PC-9 (cell line): ENCODE results near the gene NRSN1. TPM values are rescaled to one million over a fixed set of nuclear protein-coding genes. Genes with fewer than 3 reads are reported as not detected.

Experiments
- BruUV-seq: library from RNA; stranded (reverse); fragments of 400-500 nt; replicated peaks from 2 replicates; lab custom pipeline; 2021; lab: Mats Ljungman, UMichigan
- CTCF ChIA-PET: fragments of 300-600 bp; sonication (Branson Sonifier 250); formaldehyde crosslinking; loops from one replicate; lab custom pipeline; 2022; ENCODE audit warnings: antibody characterized with exemption; lab: Charles Lee
- POLR2A ChIA-PET: fragments of 300-600 bp; sonication (Branson Sonifier 250); formaldehyde crosslinking; loops from one replicate; lab custom pipeline; 2022; ENCODE audit warnings: antibody characterized with exemption; ENCODE audit not compliant: unreplicated experiment; lab: Charles Lee
- DNase-seq, 2 experiments: peaks; one replicate each; pipeline versions ENCODE4 v3.0.0 to v3.0.0-alpha.2; 2015 to 2022; ENCODE audit warnings: mixed read lengths in 1 of 2
- H2AFZ ChIP-seq: fragments of 200-600 bp; sonication (generic); 2 replicates; pipeline ENCODE4 v1.8.1; 2017; ENCODE audit warnings: antibody characterized with exemption
- H3F3A ChIP-seq: fragments of 200-600 bp; sonication (generic); 2 replicates; pipeline ENCODE4 v1.8.1; 2017; ENCODE audit warnings: antibody characterized with exemption, mild to moderate bottlenecking, low read depth; ENCODE audit not compliant: insufficient read depth
- H3K27ac ChIP-seq: fragments of 200-600 bp; sonication (generic); 2 replicates; pipeline ENCODE4 v1.6.1; 2016; ENCODE audit warnings: mixed run types
- H3K27me3 ChIP-seq: fragments of 200-600 bp; sonication (generic); 2 replicates; pipeline ENCODE4 v1.6.1; 2016; ENCODE audit warnings: low read depth, mixed run types; ENCODE audit not compliant: insufficient read depth
- H3K36me3 ChIP-seq: fragments of 200-600 bp; sonication (generic); 2 replicates; pipeline ENCODE4 v1.6.1; 2016; ENCODE audit warnings: low read depth, mixed run types
- H3K4me1 ChIP-seq: fragments of 200-600 bp; sonication (generic); replicated peaks from 2 replicates; pipeline ENCODE4 v1.6.1; 2016; ENCODE audit warnings: mixed run types; ENCODE audit not compliant: insufficient read depth
- H3K4me2 ChIP-seq: fragments of 200-600 bp; sonication (generic); 2 replicates; pipeline ENCODE4 v1.6.1; 2017; ENCODE audit warnings: mixed run types
- H3K4me3 ChIP-seq: fragments of 200-600 bp; sonication (generic); 2 replicates; pipeline ENCODE4 v1.6.1; 2016; ENCODE audit warnings: mixed run types
- H3K79me2 ChIP-seq: fragments of 200-600 bp; sonication (generic); 2 replicates; pipeline ENCODE4 v1.6.1; 2017; ENCODE audit warnings: low read depth, mixed run types
- H3K9me2 ChIP-seq: fragments of 200-600 bp; sonication (generic); 2 replicates; pipeline ENCODE4 v1.8.1; 2017; ENCODE audit warnings: mild to moderate bottlenecking; ENCODE audit not compliant: insufficient read depth
- H3K9me3 ChIP-seq: fragments of 200-600 bp; sonication (generic); 2 replicates; pipeline ENCODE4 v1.8.1; 2016; ENCODE audit warnings: low read depth; ENCODE audit not compliant: insufficient read depth
- H4K20me1 ChIP-seq: fragments of 200-600 bp; sonication (generic); 2 replicates; pipeline ENCODE4 v1.8.1; 2017; ENCODE audit not compliant: insufficient read depth
- EZH2 ChIP-seq: fragments of 200-600 bp; sonication (generic); IDR thresholded peaks from 2 replicates; pipeline ENCODE4 v1.8.0; 2017; ENCODE audit warnings: antibody characterized with exemption, low read depth
- intact Hi-C: fragments of 100-400 bp; cut with micrococcal nuclease; formaldehyde crosslinking; loops from one replicate; pipeline ENCODE4 v1.10.0; 2022; ENCODE audit not compliant: unreplicated experiment
- total RNA-seq: library from RNA; stranded (reverse); gene quantifications from 2 replicates; pipeline ENCODE4 v1.2.3, GENCODE V29; 2021
- TF ChIP-seq, protein P1 (sequence below): fragments of 200-600 bp; sonication (generic); conservative IDR thresholded peaks from 2 replicates; pipeline ENCODE4 v1.6.1; 2017; ENCODE audit warnings: mixed run types, antibody characterized with exemption, mild to moderate bottlenecking, moderate library complexity

NRSN1 gene
- total RNA-seq, 1 experiment from 2014 or later, result not detected

DNA sequence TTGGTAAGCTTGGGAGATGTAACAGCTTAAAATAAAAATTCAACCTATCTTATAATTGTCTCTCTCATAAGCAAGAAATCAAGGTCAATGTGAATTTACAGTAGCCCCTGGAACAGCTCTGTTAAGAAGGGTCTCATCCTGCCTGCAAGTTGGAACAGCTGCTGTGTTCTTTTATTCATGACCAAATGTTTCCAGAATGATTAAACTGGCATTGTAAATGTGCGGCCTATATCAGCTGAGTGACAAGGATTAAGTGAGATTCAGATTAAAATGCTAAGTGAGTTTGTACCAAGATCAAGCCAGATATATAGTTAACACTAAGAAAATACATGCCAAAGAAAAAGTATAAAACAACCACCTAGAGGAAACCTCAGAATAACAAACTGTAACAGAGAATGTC lies 45.3 kb upstream of the NRSN1 start:
- TF ChIP-seq, protein P1, sequence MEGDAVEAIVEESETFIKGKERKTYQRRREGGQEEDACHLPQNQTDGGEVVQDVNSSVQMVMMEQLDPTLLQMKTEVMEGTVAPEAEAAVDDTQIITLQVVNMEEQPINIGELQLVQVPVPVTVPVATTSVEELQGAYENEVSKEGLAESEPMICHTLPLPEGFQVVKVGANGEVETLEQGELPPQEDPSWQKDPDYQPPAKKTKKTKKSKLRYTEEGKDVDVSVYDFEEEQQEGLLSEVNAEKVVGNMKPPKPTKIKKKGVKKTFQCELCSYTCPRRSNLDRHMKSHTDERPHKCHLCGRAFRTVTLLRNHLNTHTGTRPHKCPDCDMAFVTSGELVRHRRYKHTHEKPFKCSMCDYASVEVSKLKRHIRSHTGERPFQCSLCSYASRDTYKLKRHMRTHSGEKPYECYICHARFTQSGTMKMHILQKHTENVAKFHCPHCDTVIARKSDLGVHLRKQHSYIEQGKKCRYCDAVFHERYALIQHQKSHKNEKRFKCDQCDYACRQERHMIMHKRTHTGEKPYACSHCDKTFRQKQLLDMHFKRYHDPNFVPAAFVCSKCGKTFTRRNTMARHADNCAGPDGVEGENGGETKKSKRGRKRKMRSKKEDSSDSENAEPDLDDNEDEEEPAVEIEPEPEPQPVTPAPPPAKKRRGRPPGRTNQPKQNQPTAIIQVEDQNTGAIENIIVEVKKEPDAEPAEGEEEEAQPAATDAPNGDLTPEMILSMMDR, result no peak
- Histone ChIP-seq H3K9me2 (no peaks in the 10 kb centered on the region), H3F3A (no peaks in the 10 kb centered on the region), H3K27ac (no peak overlapping the region), H3K79me2 (no peaks in the 10 kb centered on the region), H3K36me3 (no peaks in the 10 kb centered on the region), H4K20me1 (no peaks in the 10 kb centered on the region), H3K4me3 (no peak overlapping the region), H3K27me3 (no peaks in the 10 kb centered on the region), H2AFZ (no peak overlapping the region), H3K9me3 (no peaks in the 10 kb centered on the region), H3K4me1 (no peaks in the 10 kb centered on the region), H3K4me2 (no peak overlapping the region)
- no peak for DNase-seq
- ChIA-PET CTCF (no interaction called here), POLR2A (no interaction called here)
- BruUV-seq, result no TSS peak
- intact Hi-C loops, result no loop called here

DNA sequence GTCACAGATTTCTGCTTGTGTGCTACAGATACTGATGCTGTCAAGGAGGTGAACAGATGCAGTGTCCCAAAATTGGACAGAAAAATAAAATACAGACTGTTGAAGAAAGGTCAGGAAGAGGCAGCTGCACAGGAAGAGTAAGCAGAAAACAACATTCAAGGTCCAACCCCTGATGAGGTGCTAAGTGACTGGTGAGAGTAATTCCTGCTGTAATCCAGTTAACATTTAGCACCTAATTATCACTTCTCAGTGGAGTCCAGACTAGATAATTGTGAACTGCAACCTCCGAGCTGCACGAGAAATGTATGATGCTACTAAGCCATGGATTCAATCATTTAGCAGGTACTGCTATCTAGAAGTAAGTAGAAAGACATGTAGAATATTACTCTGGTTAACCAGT lies 36.3 kb upstream of the NRSN1 start:
- DNase-seq, result no peak
- TF ChIP-seq EZH2, result no peak
- TF ChIP-seq, protein P1, result no peak
- H4K20me1 ChIP-seq, result no peaks in the 10 kb centered on the region
- no peaks in the 10 kb centered on the region for H3K9me3 ChIP-seq
- no peak overlapping the region for H3K4me3 ChIP-seq
- H3K4me2 ChIP-seq, result no peak overlapping the region
- H2AFZ ChIP-seq, result no peak overlapping the region
- CTCF ChIA-PET, result no interaction called here
- H3K4me1 ChIP-seq, result no peaks in the 10 kb centered on the region
- H3K27me3 ChIP-seq, result no peaks in the 10 kb centered on the region
- no peaks in the 10 kb centered on the region for H3F3A ChIP-seq
- POLR2A ChIA-PET, result no interaction called here
- H3K79me2 ChIP-seq, result no peaks in the 10 kb centered on the region
- intact Hi-C loops, result no loop called here
- BruUV-seq, result no TSS peak
- no peaks in the 10 kb centered on the region for H3K36me3 ChIP-seq
- H3K27ac ChIP-seq, result no peak overlapping the region
- H3K9me2 ChIP-seq, result no peaks in the 10 kb centered on the region

DNA sequence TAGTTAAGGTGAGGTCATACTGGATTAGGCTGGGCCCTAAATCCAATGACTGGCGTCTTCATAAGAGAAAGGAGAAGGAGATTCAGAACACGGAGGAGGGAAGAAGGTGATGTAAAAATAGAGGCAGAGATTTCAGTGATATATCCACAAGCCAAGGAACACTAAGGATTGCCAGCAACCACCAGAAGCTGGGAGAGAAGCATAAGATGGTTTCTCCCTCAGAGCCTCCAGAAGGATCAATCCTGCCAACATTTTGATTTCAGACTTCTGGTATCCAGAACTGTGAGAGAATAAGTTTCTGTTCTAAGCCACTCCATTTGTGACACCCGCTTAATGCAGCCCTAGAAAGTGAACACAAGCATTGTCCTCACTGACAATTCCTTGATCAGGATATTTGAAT lies 33.6 kb upstream of the NRSN1 start:
- H3F3A ChIP-seq, result no peaks in the 10 kb centered on the region
- no peaks in the 10 kb centered on the region for H3K79me2 ChIP-seq
- intact Hi-C loops, result no loop called here
- no peaks in the 10 kb centered on the region for H4K20me1 ChIP-seq
- H2AFZ ChIP-seq, result no peak overlapping the region
- H3K9me3 ChIP-seq, result no peaks in the 10 kb centered on the region
- H3K4me2 ChIP-seq, result no peak overlapping the region
- BruUV-seq, result no TSS peak
- CTCF ChIA-PET, result no interaction called here
- H3K4me3 ChIP-seq, result no peak overlapping the region
- TF ChIP-seq, protein P1, result no peak
- no peak for TF ChIP-seq EZH2
- no peaks in the 10 kb centered on the region for H3K9me2 ChIP-seq
- H3K27me3 ChIP-seq, result peaks cover 4% of the 10 kb centered on the region; the same call in 1 of the 2 replicates
- H3K4me1 ChIP-seq, result no peaks in the 10 kb centered on the region
- no peak overlapping the region for H3K27ac ChIP-seq
- no peaks in the 10 kb centered on the region for H3K36me3 ChIP-seq
- DNase-seq, result no peak
- POLR2A ChIA-PET, result no interaction called here
